GM18861 (cell line): ENCODE measurements around the gene POLE4.

ENCODE experiments used
- ATAC-seq: cut with Tn5 transposase; IDR thresholded peaks from one replicate; pipeline ENCODE4 v1.9.1; 2021; ENCODE audit not compliant: unreplicated experiment

The POLE4 gene

DNA sequence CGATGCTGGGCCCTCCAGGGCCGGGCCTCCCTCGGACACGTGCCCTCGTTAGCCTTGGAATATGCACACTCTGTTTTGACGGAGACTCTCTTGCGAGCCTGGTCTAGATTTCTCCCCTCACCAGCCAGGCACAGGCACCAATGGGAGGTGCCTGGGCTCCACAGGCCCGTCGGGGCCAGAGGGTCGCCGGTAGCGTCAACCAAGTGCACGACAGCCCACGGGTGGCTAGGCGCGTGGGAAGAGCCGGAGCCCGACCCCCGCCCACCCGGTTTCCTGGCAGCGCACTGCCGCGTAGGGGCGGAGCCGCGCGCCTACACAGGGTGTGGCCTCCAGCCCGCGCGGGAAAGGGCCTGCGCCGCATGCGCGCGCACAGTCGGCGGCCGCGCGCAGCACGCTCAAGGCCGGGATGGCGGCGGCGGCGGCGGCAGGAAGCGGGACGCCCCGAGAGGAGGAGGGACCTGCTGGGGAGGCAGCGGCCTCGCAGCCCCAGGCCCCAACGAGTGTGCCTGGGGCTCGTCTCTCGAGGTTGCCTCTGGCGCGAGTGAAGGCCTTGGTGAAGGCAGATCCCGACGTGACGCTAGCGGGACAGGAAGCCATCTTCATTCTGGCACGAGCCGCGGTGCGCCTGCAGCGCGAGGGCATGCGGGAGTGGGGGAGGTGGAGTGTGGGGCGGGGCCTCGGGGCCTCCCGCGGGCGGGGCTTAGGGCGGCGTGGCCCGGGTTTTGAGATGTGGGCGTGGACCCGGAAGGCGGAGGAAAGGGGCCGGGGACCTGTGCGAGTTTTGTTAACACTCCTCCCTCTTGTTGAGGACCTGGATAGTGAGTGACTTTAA lies at the start of gene POLE4:
Gene POLE4, plus strand, starts transcription at position 370 of the 832 bp plus-strand sequence. Its CDS starts 37 bp downstream, at position 407.
- ATAC-seq = peak; percentile 82

DNA sequence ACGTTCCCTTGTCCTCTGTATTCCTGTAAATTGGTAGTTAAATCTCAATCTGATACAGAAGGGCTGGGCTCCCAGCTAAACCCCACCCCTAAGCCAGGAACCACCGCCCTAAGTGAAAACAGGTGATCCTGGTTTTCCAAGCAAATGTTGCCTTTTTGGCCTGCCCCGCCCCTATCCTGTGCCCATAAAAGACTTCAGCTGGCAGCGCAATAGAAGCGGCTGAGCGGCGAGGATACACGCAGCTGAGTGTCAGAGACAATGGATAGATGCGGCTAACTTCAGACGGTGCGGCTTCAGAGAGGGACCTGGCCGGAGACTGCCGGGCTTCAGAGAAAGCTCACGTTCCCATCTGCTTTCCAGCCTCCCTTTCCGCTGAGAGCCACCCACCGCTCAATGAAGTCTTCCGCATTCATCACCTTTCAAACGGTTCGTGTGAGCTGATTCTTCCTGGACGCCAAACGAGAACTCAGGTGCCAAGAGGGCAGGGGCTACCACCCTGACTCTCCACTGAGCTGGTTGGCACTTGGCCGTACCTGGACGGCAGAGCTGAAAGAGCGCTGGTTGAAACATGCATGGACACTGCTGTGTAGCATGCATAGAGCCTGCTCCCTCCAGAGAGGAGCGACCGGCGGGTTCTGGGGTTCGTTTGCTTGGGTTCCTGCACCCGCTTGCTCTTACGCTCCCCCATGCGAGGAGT lies 49.5 kb upstream of the POLE4 start:
- ATAC-seq = no peak

DNA sequence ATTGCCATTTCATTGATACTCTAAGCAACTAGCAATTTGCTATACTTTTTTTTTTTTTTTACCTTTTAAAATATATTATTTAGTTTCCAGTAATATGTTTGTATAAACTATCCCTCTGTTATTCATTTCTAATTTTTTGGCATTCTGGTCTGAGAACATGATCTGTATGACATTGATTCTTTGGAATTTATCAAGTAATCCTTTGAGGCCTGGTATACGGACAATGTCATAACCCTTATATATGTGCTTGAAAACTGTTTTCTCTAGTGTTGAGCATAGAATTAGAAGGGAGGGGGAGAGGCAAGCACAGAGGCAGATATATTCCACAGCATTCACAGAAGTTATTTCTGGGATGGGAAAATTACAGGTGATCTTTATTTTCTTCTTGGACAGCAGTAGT lies 48.2 kb upstream of the POLE4 start:
- no peak for ATAC-seq

GRCh38 chr2:74911061-74911460 lies 47.4 kb upstream of the POLE4 start:
- no peak for ATAC-seq

GRCh38 chr2:74915743-74916142 lies 42.7 kb upstream of the POLE4 start:
- no peak for ATAC-seq

GRCh38 chr2:74916394-74916793 lies 42.0 kb upstream of the POLE4 start:
- no peak for ATAC-seq

GRCh38 chr2:74917702-74918619 lies 40.5 kb upstream of the POLE4 start:
- no peak for ATAC-seq

DNA sequence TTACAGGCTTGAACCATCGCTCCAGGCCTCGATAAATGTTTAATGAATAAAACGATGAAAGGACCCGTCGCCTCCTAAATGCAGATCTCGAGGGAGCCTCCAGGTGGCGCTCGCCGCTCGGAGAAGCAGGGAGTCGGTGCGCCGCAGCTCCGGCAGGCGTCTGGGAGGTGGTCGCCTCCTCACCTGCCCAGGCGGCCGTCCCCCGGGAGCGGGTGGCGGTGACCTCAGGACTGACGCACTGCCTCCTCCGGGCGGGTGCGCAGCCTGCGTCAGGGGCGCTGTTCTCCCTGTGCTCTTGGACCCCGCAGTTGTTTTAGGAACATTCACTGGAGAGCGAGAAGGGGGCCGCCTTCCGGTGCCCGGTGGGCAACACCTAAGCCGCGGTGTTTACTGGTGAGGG lies 38.6 kb upstream of the POLE4 start:
- no peak for ATAC-seq

- no peak for ATAC-seq
Measured at GRCh38 chr2:74921236-74921736, 37.2 kb upstream of the POLE4 start.

- ATAC-seq = no peak
Measured at GRCh38 chr2:74922592-74923227, 35.7 kb upstream of the POLE4 start.

DNA sequence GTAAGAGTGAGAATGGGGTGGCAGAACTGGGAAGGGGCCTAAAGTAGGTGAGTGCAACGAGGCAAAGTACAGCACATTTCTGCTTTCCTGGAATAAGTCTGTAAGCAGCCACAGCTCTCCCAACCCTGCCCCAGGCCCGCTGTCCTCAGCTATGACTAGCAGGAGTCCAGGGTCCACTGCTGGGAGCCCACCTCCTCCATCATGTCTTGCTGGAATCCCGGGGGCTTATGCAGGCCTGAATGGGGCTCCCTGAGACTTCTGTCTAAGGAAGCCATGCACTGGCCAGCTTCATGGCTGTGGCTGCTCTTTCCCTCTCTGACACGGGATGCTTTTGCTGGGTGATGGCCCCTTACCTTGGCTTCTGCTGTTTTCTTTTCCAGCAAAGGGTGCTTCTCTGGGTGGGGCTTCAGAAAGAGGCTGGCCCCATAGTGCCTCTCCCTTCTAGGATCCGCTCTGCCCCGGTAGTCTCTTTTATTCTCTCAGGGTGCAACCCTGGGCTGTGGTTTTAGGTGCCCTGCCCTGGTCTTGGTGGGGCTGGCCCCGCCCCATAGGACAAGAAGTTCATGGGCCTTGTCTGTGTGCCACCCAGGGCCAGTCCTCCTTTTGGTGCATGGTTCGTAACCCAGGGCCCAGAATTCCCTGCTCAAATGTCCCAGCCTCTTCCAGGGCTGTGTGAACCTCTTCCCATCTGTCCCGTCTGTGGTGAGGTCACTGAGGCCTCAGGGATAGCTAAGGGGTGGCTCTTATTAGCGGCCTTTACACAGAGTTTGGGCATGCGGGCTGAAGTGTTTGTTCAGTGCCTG lies 33.8 kb upstream of the POLE4 start:
- no peak for ATAC-seq

DNA sequence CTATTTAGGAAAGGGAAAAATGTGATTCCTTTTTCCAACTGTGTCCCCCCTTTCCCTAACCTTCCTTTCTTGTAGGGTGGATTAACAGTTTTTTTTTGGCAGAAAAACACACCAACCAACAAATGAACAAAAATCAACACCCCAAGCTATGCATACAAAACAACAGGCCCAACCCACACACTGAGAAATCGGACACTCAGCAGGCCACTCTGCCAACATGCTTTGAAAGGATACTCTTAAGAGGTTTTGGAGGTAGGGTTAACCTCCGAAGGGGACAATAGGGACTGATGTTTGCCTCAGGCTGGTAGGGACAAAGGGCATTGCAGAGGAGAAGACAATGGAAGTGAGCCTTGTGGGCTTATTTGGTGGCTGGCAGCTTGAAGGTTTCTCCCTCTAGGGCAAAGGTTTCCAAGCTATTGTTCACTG lies 33.1 kb upstream of the POLE4 start:
- ATAC-seq = no peak

DNA sequence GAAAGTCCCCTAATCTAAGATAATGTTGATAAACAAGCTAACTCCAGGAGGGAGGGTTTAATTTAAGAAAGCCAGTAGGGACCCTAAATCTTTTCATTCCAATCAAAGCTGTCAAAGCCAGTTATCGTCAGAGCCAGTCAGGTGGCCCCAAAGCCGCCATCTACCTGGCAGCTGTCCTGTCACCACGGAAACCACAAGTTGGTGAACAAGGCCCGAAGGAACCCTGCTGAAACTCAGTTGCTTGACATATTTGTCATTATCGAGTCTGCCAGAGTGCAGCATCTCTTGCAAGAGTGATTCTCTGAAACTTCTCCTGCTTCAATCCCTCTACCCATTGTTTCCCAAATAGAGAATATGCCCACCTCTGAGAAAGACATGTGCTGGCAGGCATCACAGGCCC lies 30.8 kb upstream of the POLE4 start:
- ATAC-seq = no peak

DNA sequence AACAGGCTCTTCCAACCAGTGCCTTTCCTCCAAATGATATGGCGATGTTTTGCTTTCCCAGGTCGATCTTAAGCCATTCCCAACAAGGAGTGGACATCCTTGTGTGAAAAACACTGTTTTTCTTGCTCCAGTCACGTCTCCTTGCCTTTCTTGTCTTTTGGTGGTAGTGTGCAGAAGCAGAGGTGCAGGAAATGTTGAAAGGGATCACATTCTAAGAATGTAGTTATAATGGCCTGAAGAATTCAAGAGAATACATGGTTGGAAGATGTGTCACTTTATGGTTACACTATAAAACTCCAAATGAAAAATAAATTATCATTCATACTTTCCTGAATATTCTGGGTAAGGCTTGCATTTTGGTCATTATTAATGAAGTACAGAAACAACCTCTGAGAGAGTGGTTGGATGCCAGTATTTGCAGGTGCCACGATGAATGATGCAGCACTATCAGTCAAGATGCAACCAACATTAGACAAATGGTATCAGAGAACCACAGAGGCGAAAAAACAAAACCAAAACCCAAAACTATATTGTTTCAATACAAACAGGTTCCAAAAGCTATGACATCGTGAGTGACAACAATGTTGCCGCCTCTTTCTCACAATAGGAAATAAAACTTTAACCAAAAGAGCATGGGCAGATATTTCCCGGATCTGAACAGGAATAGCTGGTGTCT lies 27.5 kb upstream of the POLE4 start:
- no peak for ATAC-seq

GRCh38 chr2:74931940-74932339 lies 26.5 kb upstream of the POLE4 start:
- no peak for ATAC-seq

GRCh38 chr2:74935975-74936391 lies 22.5 kb upstream of the POLE4 start:
- ATAC-seq = no peak

DNA sequence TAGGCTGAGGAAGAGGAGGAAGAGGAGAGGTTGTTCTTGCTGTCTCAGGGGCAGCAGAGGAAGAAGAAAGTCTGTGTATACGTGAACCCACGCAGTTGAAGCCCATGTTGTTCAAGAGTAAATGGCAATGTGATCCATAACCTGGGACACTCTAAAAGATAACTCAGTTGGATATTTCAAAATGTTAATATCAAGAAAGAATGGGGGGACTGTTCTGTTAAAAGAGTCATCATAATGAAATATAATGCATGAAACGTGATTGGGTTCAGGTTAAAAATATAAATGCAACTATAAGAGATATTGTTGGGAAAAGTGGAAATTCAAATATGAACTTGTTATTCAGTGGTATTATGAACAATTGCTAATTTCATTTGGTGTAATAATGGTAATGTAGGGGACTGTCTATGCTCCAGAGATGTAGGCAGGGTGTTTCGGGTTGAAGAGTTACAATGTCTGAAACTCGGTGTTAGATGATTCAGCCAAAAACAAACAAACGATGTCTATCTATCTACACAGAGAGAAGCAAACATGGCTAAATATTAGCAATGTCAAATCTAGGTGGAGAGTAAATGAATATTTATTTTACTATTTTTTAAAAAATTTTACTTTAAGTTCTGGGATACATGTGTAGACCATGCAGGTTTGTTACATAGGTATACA lies 21.1 kb upstream of the POLE4 start:
- ATAC-seq = no peak

GRCh38 chr2:74938264-74938663 lies 20.2 kb upstream of the POLE4 start:
- ATAC-seq = no peak
